Fibroblast of skin of right biceps (primary cell): ENCODE data around the gene CIROP.
A peak's percentile ranks its signal among the peaks of the same experiment; 100 is the strongest.

Experiments used
- DNase-seq: peaks from one replicate; pipeline ENCODE4 v3.0.0-alpha.2; 2013

The CIROP gene

DNA sequence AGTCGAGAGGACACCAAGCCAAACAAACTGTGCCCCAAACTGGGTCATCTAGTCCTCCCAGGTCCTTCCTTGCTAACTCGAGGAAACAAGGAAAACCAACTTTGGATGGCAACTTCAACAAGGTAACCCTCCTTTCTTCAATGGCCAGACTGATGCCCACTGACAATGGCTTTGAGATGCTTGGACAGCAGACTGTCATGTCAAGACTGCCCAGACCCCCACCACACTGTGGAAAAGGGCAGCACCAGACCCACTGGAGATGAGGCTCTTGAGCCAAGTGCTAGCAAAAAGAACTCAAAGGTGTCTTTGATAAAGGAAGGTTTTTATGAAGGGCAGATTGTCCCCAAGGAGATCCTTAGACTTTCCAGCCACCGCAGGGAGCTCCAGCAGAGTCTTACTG lies 38.4 kb downstream of the CIROP start:
- no peak for DNase-seq

DNA sequence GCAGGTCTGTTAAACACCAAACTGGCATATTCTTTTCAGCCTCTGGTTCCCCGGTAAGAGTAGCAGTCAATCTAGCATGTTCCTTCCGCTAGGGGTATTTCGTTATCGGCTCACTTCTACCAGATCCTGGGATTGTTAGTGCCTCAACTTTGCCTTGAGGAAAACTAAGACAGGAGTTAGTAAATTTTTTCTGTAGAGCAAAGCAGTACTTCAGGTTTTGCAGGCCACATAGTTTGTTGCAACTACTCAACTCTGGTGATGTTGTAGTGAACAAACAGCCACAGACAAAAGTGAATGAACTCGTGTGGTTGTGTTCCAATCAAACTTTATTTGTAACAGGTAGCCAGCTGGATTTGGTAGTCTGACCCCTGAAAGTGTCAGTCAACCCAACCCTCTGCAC lies 41.2 kb downstream of the CIROP start:
- DNase-seq = no peak

DNA sequence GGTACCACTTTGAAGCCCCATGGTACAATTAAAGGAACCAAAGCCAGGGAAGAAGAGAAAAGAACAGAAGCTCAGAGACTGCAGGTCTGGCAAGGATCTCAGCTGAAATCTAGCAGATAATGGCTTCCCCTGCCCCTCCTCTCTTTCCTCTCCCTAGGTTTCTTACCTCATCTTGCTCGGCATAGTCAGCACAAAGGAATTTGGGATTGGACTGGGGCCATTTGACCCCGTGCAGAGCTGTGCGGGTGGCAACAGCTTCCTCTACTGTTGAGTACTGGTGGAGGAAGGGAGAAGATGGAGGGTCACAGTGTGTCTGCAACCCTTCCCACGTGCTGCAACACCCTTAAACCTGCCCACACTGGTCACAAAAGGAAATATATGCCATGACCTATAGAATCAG lies 42.8 kb downstream of the CIROP start:
- DNase-seq = peak; percentile 97

DNA sequence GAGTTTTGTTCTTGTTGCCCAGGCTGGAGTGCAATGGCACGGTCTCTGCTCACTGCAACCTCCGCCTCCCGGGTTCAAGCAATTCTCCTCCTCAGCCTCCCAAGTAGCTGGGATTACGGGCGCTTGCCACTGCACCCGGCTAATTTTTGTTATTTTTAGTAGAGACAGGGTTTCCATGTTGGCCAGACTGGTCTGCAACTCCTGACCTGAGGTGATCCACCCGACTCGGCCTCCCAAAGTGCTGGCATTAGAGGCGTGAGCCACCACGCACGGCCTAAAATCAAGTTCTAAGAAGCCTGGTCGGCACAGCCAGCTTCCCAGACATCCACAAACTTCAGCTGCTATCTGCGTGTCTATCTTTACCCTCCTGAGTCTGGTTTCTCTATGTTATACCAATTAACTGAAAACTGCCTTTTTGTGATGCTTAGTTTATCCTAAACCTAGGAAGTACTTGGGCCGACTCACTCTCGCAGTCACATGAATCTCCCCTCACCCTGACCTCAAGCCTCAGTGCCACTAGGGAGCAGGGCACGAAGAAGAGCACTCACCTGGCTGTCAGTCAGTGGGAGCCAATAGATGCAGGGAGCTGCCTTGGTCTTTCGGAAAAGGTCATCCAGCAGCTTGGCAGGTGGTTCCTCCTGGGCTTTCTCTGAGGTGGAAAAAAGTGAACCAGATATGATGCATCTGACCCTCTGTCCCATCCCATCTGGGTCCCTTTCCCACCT lies 44.1 kb downstream of the CIROP start:
- no peak for DNase-seq

DNA sequence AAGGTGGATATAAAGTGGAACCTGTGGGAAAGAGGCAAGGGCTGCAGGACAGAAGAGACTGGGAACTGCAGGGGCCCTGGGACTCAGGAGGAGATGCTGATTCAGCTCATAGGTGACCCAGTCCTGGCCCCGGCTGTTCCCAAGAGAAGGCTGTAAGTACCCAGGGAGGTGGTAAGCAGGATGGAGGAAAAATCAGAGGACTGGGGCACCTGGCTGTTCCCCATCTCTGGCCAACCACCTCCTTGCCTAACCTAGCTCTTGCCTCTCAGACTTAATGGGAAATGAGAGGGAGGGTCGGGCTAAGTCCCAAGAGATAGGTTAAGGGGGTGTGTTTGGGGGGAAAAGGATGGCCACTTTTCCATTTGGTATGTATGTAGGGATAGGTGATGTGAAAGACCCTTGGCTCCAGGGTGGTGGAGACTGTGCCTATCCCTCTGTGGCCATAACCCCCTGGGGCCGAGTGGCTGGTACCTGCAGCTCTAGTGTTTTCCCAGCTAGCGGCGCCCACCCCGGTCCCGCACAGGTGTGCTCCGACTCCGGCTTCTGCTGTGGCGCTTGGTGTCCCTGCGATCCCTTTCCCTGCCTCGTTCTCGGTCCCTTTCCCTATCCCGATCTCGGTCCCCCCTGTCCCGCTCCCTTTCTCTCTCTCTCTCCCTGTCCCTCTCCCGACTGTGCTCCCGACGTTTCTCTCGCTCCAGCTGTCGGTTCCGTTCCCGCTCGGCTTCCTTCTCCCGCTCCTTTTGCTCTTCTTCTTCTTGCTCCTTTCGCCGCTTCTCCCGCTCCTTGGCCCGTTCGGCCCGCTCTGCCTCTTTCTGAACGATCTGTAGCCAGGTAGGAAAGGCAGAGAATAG lies 45.9 kb downstream of the CIROP start:
- DNase-seq = no peak

DNA sequence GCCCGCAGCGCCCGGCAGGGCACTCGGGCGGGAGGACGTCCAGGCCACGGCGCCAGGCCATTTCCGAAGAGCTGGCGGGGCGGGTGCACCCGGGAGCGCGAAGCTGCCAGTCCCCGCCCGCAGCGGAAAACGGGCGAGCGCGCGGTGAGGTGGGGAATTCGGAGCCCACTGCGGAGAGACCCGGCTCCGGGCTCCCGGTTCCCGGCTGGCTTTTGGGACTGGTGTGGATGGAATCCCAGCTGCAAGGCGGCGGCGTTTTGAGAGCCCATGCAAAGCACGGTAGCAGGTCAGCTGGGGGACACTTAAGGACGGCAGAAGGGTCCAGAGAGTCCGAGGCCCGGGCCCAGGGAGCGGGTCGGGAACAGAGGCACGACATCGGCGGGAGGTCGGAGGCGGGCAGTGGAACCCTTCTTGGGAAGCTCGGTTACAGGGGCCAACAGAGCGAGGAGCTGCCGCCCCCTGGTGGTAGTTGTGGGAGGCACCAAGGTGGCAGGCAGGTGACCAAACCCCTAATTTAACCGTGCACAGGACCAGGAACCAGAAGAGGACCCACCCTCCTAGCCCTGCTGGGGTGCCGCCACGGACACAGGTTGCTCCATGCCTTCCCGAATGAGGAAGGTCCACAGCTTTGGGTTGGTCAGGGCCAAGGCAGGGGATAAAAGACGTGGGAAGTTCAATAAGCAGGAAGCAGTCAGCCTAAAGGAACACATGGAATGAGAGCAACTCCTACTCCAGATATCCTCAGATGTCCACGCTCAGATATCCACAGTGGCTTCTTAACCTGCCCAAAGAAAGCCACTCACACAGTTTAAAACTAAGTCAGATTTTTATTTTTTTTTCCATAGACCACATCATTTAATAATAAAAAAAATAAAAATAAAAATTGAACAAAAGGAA lies 46.8 kb downstream of the CIROP start:
- peak; percentile 83 for DNase-seq

DNA sequence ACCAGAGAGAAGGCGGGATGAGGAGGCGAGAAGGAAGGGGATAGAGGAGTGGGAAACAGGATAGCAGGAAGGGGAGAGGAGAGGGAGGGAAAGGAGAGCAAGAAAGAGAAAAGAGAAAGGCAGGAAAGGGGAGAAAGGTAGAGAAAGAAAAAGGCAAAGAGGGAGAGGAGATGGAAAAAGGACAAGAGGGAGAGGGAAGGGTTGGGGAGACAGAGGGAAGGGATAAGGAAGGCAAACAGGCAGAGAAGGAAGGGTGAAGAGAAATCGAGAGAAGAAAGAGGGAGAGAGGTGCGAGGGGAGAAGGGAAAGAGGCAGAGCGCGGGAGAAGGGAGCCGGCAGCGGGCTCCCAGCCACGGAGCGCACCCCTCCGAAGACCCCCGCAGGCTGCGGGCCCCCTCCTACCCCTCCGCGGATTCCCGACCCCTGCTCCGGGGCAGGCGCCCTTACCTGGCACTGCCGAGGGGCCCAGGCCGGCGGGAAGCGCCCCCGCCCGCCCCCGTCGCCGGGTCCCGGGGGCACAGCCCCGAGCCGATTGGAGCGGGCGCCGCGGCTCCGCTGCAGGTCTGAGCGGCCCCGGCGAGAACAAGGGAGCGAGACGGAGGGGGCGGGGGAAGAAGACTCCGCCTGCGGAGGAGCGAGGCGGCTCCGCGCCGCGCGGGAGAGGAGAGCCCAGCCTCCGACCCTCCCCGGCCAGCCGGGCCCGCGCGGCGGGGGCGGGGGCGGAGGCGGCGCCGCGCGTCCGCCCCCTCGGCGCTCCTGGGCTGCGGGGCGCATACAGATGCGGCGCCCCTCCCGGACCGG lies 47.6 kb downstream of the CIROP start, which contains the start of gene CDH24:
Gene CDH24, minus strand, starts transcription at position 565 of the 801 bp plus-strand sequence. CDS start 1,787 bp downstream, outside the sequence.
- DNase-seq = peak; percentile 73

DNA sequence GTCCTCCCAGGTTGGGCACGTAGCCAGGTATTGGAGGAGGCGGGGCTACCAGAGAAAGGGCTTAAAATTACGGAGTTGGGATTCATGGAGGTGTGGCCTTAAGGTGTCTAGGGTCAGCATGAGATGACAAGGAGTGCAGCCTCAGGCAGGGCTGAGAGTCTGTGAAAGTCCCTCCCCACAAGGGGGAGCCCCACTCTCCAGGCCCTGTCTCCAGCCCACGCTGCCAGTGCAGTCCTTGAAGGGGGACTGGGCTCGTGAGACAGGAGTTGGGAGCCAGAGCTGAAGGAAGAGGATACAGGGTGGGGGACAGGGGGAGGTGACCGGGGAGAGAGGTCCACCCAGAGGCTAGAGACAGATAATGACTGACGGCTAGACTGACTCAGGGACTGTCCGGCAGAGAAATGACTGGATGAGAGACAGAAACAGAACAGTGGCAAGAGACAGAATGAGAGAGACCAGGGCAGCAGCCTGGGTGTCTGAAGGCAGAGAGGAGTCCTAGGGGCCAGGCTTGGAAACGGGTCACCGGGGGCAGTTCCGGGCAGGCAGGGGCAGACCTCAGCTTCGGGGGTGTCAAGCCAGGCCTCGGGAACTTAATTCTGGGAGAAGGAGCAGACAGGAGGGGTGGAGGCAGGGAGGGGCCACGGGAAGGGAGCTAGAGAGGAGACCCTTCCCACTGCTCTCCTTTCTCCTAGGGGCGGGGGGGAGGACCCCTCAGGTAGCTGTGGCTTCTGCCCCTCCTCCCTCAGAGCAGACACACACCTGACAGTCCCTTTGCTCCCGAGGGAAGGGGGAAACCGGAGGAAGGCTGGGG lies 48.4 kb downstream of the CIROP start:
- peak; percentile 67 for DNase-seq

DNA sequence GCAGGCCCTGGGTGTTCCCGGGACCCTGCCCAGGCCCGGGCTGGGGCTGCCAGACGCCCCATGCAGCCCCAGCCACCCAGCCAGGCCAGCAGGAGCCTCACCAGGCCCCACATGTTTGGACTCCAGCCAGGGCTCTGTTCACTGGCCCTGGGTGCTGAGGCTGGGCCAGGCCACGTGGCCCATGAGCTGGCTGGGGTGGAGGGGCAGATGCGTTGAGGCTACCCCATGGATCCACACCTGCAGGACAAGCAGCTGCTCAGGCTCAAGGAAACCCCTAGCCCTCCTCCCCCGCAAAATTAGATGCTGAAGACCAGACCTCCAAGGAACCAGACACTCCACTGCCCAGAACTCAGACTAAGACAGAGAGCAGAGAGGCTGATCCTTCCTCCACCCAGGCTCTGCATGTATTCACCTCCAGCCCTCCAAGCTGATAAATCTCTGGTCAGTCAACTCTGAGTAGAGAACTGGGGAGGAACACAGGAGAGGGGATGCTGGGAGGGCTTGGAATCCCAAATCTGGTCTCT lies 49.1 kb downstream of the CIROP start:
- DNase-seq = no peak

DNA sequence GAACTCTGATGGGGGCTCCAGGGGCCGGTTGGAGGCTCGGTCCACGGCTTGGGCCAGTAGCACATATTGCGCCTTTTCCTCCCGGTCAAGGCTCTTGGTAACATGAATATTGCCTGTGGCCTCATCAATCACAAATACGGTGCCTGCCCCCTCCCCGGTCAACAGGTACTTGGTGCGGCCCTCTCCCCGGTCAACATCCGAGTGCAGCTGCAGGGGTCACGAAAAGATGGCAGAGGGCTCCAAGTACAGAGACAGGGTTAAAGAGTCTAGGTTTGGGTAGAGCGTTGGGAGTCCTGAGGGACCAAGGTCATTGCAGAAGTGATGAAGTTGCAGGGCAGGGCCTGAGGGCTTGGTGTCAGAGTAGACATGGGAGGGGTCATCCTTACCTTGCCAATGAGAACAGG lies 49.6 kb downstream of the CIROP start:
- no peak for DNase-seq

DNA sequence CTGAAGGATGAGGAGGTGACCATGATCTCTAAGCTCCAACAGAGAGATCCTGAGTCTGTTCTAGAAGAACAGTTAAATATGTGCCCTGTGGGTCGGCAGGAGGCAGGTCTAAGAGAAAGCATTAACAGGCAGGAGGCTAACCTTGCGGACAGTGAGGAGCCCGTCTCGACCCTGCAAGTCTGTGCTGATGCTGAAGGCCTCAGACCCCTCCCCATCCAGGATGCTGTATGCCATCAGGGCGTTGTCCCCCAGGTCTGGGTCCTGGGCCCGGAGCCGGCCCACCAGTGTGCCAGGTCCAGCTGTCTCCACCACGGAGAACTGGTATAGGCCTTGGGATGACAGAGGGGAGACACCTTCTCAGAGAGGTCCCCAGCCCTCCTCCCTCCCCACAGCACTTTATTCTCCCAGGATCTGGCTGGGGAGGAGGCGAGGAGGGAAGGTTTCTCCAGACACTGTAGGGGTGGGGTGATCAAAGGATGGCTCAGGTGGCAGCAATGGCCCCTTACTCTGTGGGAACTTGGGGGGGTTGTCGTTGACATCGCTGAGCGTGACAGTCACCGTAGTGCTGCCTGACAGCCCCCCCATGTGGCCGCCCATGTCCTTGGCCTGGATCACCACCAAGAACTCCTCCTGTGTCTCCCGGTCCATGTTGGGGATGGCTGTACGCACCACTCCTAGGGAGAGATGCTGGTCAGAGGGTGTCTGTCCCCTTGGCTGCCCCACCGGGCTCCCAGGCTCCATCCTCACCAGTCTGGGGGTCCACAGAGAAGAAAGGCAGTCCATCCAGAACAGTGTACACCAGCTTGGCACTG lies 50.6 kb downstream of the CIROP start:
- no peak for DNase-seq

DNA sequence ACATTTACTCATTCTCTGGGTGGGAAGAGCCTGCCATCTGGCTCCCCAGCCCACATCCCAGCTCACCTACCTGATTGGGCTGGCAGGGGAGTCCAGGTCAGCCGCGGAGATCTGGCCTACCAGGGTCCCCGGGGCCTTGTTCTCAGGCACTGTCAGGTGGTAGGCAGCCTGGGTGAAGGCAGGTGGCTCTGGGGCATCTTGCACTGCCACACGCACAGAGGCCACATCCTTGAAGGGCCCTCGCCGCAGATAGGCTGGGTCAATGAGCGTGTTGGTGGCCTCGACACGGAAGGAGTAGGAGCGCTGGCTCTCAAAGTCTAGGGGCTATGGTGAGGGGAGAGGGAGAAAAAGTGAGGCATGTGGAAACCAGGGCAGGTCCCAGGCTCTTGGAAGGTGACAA lies 51.4 kb downstream of the CIROP start:
- no peak for DNase-seq

DNA sequence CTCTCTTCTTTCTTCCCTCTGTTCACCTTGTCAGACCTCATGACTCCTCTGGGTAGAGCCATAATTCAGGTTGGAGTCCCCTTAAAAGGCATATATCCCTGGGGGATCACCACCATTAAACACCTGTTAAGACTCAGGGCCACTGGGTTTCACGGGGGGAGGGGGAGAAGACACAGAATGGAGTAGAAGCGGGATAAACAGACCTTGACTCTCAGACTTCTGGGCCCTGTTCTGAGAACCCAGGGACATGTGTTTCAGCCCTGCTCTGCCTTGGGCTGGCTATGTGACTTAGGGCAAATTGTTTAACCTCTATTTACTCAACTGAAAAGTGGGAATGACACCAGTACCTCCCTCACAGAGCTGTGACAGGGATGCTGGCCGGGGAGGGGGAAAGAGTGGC lies 52.1 kb downstream of the CIROP start:
- DNase-seq = no peak

DNA sequence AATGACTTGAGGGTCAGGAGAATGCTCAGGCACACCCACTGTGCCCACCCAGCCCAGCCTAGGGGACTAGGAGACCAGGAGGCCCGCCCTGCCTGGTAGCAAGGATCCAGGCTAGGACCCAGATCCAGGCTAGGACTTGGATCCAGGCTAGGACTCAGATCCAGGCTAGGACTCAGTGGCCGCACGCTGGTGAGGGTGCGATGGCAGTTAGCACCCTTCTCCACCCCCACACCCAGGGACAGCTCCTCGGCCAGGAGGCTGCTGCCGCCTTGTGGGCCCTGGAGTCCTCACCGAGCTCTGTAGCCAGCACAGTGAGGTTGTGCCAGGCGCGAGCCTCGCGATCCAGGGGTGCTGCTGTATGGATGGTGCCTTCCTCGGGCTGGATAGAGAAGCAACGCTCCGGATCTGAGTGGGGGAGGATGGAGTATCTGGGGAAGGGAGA lies 52.6 kb downstream of the CIROP start:
- DNase-seq = no peak

DNA sequence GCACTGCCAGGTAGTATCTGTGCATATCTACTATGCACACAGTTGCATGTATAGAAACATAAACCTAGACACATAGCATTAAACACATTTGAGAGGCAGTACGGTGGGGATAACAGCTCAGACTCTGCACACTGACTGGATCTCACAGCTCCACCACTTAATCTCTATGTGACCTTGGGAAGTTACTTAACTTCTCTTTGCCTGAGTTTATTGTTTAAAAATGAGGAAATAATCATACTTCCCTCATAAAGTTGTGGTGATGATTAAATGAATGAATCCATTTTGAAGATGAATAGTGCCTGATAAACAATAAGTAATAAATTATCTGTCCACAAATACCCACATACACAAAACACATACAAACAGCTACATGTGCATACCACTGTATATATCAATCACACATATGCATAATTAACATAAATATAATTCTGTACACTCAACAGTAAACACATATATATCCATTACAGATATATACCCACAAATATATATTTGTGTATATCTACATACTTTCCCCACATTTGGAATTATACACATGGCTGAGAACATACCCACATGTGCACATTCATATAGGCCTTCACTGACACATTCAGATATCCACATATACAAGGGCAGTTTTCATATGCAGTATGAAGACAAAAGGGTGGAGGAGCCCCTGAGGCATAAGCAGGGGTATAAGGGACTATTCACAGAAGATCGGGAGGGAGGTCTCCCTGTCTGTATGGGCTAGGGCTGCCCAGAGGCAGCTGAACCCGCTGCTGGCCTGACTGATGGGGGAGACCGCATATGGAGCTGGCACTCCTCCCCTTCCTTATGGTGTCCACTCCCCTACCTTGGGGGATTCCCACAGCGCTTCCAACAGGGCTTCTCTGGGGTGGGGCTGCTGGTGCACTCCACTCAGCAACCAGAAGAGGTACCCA lies 53.4 kb downstream of the CIROP start:
- no peak for DNase-seq
